22Rv1 (cell line): Measurements from ENCODE around the gene COL18A1.

ENCODE experiments used
- CTCF ChIP-seq: fragments of 450-650 bp; IDR thresholded peaks from 2 replicates; pipeline ENCODE4 v1.5.1; 2017; ENCODE audit warnings: mild to moderate bottlenecking
- ZFX ChIP-seq: fragments of 450-650 bp; IDR thresholded peaks from 2 replicates; pipeline ENCODE4 v1.6.1; 2017; ENCODE audit warnings: antibody characterized with exemption, borderline replicate concordance

- TF ChIP-seq CTCF (no peak), ZFX (no peak)
Measured at GRCh38 chr21:45550522-45551210, 145.7 kb downstream of the COL18A1 start.
